GM21723 (cell line): Measurements from ENCODE around the gene CYP24A1.
"Not testable (repeated sequence)": the region's sequence is repeated elsewhere in the genome, so short reads cannot be mapped to it uniquely, and the experiment has no call there.

Experiments
- ATAC-seq: cut with Tn5 transposase; IDR thresholded peaks from one replicate; pipeline ENCODE4 v1.9.1; 2021; ENCODE audit warnings: mild to moderate bottlenecking, moderate library complexity; ENCODE audit not compliant: unreplicated experiment

Gene CYP24A1

DNA sequence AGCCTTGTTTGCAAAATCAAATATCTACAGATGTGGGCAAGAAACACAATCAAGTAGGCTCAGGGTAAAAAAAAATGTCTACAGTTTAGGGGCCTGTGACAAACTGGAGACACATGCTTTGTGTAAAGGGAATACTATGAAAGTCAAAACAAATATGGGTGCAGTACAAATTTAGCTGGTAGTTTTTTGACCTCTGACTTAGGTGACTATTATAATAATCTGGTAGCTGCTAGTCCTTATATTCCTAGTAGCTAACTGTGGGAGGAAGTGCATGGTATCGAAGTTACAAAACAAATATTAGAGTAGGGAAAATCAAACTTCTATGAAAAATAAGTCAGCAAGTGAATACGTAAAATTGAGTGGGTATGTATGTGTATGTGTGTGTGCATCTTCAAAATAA lies 35.4 kb downstream of the CYP24A1 start:
- no peak for ATAC-seq

DNA sequence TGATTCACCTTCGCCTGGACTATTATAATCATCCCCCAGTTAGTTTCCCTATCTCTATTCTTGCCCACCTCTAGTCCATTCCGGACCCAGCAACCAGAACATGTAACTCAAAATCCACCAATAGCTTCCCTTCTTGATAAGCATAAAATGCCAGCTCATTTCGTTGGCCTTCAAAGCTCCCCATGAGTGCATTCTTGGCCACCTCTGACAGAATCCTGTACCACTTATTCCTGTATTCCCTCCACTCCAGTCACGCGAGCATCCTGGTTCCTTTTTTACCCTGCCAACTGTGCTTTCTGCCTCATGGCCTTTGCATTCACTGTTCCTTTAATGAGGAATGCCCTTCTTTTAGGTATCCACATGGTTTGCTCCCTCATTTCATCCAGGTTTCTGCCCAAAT lies 36.7 kb downstream of the CYP24A1 start:
- ATAC-seq, result no peak

DNA sequence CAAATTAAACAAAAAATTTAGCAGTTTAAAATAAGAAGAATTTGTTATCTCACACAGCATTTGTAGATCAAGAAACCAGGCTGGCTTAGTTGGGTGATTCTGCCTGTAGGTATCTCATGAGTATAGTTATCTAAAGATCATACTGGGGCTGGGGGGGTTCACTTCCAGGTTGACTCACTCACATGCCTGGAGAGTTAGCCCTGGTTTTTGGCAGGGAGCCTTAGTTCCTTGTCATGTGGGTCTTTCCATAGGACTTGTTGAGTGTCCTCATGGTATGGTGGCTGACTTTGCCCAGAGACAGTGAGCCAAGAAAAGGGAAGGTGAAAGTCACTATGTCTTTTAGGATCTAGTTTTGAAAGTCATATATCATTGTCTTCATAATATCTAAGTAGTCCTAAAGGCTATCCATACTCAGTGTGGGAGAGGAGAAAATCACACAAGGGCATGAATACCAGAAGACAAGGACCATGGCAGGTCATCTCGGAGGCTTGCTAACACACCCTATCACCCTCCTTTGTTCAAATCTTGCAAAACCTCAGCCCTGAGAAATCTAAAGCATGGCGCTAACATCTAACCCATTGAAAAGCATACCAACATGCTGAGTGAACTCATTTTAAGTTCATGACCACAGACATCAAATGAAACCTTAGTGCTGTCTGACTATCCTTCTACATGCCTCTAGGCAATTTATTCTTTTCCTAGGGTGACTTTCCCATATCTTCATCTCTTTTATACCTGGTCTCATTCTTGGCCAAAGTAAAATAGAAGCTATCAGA lies 39.2 kb downstream of the CYP24A1 start:
- no peak for ATAC-seq

DNA sequence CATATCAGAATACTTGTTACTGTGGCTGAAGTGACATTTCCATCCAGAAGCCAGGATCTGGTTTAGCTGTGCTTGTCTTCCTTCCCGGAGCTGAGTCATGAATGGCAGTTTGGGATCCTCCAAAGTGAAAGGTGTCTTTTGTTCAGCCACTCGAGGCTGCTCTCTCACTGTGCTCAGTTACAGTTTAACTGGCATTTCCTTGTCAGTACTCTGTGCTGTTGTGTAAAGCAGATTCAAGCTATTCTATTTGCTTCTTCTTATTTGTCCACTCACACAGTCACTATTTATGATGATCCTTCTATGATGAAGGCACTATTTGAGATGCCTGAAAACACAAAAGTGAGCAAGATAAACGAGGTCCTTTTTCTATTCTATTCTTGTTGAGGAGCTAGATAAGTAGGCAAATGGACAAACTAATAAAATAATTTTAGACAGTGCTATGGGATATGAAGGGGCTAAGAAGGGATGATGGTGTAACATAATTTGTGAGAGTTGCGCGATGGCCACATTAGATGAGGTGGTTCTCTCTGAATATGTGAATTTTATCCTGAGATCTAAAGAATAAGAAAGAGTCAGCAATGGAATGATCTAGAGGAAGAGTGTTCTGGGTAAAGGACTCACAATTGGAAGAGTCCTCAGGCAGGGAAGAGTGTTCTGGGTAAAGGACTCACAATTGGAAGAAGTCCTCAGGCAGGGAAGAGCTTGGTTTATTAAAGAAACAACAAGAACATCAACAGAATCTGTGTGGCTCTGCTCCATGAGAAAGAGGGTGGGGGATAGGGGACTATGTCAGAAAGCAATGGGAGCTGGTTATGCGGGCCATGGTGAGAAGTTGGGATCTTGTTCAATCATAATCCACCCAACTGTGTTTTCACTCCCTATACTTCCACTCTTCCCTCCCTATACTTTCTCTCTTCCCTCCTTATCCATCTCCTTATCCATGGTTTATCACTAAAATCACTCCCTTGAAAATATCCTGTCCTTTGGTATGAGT lies 40.1 kb downstream of the CYP24A1 start:
- ATAC-seq, result no peak

- no peak for ATAC-seq
These were observed 41.0 kb downstream of the CYP24A1 start for GRCh38 chr20:54132612-54133433.

- no peak for ATAC-seq
These were observed 41.8 kb downstream of the CYP24A1 start for GRCh38 chr20:54131675-54132611.

DNA sequence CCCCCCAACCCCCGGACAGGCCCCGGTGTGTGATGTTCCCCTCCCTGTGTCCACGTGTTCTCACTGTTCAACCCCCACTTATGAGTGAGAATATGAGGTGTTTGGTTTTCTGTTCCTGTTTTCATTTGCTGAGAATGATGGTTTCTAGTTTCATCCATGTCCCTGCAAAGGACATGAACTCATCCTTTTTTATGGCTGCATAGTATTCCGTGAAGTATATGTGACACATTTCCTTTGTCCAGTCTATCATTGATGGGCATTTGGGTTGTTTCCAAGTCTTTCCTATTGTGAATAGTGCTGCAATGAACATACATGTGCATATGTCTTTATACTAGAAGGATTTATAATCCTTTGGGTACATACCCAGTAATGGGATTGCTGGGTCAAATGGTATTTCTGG lies 42.7 kb downstream of the CYP24A1 start:
- not testable (repeated sequence) for ATAC-seq

- ATAC-seq, result no peak
These were observed 44.4 kb downstream of the CYP24A1 start for GRCh38 chr20:54129350-54129749.

DNA sequence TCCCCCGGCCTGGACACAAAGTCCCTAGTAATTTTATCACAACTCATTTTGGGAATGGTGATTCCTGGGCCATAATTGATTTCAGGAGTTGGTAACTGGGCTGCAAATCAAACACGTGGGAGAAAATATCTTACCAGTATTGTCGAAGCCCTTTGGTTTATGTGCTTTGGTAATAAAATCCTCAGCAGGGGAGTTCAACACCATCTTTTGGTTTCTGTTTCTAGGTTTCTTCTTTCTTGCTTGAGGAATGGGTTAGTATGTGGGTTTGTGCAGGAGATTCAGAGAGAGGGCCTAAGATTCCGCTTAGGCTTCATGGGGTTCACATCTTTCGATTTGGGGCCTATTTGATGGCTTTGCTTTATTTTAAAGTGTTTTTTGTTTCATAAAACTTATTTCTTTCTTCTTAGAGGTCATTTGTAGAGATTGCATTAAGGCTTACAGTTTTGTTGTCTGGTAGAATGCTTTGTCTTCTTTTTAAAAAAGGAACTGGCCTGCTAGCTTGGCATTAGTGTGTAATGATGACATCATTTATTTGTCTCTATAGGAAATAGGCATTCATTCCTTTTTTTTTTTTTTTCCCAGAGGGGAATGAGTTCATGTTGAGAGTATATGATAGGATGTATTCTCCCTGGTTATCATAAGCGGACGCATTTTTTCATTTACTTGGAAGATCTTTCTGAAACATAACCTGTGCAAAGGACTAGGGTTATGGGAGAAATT lies 45.8 kb downstream of the CYP24A1 start:
- ATAC-seq, result no peak

- no peak for ATAC-seq
These were observed 46.8 kb downstream of the CYP24A1 start for GRCh38 chr20:54126806-54127655.

- ATAC-seq, result not testable (repeated sequence)
These were observed 47.5 kb downstream of the CYP24A1 start for GRCh38 chr20:54126328-54126727.

DNA sequence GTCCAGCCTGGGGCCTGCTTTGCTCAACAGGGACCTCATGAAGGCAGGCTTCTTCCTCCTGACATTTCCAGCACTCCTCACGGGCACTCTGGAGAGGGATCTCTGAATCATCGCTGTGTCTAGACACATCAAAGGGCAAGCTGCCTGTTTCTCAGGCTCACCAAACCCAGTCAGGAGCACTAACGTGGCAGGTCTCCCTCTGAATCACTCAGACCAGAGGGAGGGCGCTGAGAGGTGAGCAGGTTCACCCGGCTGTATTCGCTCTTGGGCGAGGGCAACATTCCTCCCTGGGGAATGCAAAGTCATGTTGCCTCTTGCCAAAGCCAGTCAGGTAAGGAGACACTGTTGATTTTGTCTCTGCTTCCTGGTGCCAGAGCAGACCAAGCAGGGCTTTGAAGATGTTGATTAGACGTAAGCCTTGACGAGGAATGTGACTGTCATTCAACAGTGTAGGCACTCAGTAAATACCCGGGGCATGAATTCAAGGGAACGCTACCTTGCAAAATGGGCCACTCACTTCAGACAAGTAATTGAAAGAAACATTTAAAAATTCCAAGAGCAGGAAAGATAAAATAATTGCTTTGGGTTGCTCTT lies 50.1 kb downstream of the CYP24A1 start:
- no peak for ATAC-seq

DNA sequence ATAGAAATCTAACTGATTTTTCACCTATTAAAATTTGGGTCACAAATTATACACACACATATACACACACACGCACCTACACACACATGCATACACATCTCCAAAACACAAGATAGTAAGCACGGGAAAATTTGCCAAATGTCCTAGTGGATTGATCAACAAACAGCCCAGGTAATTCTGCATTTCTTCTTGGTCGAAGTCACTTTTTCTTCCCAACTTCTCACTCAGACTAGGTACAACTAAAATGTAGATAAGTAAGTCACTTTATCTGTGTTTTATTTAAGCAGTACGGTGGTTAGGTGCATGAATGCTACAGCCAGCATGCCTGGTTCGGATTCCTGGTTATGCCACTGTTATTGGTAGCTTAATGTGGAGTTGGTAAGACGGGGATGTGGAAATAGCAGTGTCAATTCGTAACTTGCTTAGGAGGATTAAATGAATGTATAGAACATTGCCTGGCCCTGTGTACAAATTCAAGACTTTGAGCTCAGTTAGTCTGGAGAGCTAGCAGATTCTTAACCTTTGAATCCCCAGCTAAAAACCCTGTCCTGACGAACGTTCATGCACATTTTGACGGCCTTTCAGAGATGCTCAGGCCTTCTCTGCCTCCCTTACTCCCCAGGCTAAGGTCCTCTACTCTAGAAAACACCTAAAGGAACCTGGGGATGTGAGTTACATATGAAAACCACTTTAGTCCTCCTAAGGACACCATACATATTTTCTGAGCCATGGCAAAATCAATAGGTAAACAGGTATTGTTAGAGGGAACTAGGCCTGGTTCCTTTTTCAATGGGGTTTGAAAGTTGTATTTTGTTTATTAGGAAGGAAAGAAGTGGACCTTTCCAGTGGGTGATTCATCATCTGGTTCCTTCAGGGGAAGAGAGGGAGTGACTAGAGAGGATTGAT lies 50.9 kb downstream of the CYP24A1 start:
- no peak for ATAC-seq

GRCh38 chr20:54122189-54122588 lies 51.6 kb downstream of the CYP24A1 start:
- no peak for ATAC-seq

- no peak for ATAC-seq
These were observed 54.0 kb downstream of the CYP24A1 start for GRCh38 chr20:54119744-54120143.

GRCh38 chr20:54118220-54119001 lies 55.4 kb downstream of the CYP24A1 start:
- ATAC-seq, result no peak
